SU-DHL-6 (cell line): ENCODE measurements around the gene TRRAP.

Source experiments
- H2AFZ ChIP-seq: fragments of 200-600 bp; sonication (generic); 2 replicates; pipeline ENCODE4 v1.6.1; 2014; ENCODE audit warnings: low read depth, mild to moderate bottlenecking, moderate library complexity, mixed read lengths, antibody characterized with exemption, low read length; ENCODE audit not compliant: severe bottlenecking
- H3F3A ChIP-seq: fragments of 200-600 bp; shearing (Covaris generic); 2 replicates; pipeline ENCODE4 v1.6.0; 2016; ENCODE audit warnings: antibody characterized with exemption, mild to moderate bottlenecking; ENCODE audit not compliant: insufficient read depth
- H3K27ac ChIP-seq: fragments of 200-600 bp; sonication (generic); 2 replicates; pipeline ENCODE4 v1.5.1; 2016; ENCODE audit warnings: low read depth, mild to moderate bottlenecking, low read length, moderate library complexity, mixed read lengths
- H3K27me3 ChIP-seq: fragments of 200-600 bp; sonication (generic), shearing (Covaris generic); 2 replicates; pipeline ENCODE4 v1.6.0; 2014; ENCODE audit warnings: mild to moderate bottlenecking, low read length
- H3K36me3 ChIP-seq: fragments of 200-600 bp; sonication (generic); 2 replicates; pipeline ENCODE4 v1.6.1; 2014; ENCODE audit warnings: mild to moderate bottlenecking, low read length, mixed read lengths
- H3K4me2 ChIP-seq: fragments of 300-600, 200-600 bp; shearing (Covaris generic), sonication (generic); 2 replicates; pipeline ENCODE4 v1.6.0; 2014; ENCODE audit warnings: low read length, low read depth, mild to moderate bottlenecking; ENCODE audit not compliant: poor library complexity, severe bottlenecking
- H3K4me3 ChIP-seq: fragments of 200-600 bp; sonication (generic); 2 replicates; pipeline ENCODE4 v1.5.1; 2014; ENCODE audit warnings: antibody characterized with exemption, low read length, mild to moderate bottlenecking, mixed read lengths; ENCODE audit not compliant: insufficient read depth, poor library complexity, severe bottlenecking
- H3K79me2 ChIP-seq: fragments of 200-600 bp; sonication (generic); 2 replicates; pipeline ENCODE4 v1.6.1; 2014; ENCODE audit warnings: mild to moderate bottlenecking, low read length, moderate library complexity; ENCODE audit not compliant: insufficient read depth
- H3K9ac ChIP-seq: fragments of 200-600 bp; sonication (generic); 2 replicates; pipeline ENCODE4 v1.7.0; 2014; ENCODE audit warnings: mild to moderate bottlenecking, low read length
- H3K9me2 ChIP-seq: fragments of 200-600 bp; sonication (generic); replicated peaks from 2 replicates; pipeline ENCODE4 v1.6.1; 2014; ENCODE audit warnings: low read length; ENCODE audit not compliant: insufficient read depth
- H3K9me3 ChIP-seq: fragments of 200-600 bp; sonication (generic); 2 replicates; pipeline ENCODE4 v1.6.1; 2014; ENCODE audit warnings: low read length, mixed read lengths; ENCODE audit not compliant: insufficient read depth
- H4K20me1 ChIP-seq: fragments of 200-600 bp; sonication (generic); 2 replicates; pipeline ENCODE4 v1.6.1; 2014; ENCODE audit warnings: low read depth, mild to moderate bottlenecking, antibody characterized with exemption, low read length, moderate library complexity, mixed read lengths
- EZH2phosphoT487 ChIP-seq: fragments of 200-600 bp; sonication (generic), shearing (Covaris generic); conservative IDR thresholded peaks from 2 replicates; pipeline ENCODE4 v1.6.1; 2018; ENCODE audit warnings: mild to moderate bottlenecking, antibody characterized with exemption, low read length, moderate library complexity, mixed read lengths
- TF ChIP-seq, protein P1 (sequence below): fragments of 200-600 bp; sonication (generic); IDR thresholded peaks from one replicate; pipeline ENCODE4 v1.5.1; 2017; ENCODE audit warnings: antibody characterized with exemption, mild to moderate bottlenecking, low read length, moderate library complexity; ENCODE audit not compliant: insufficient read depth, poor library complexity, severe bottlenecking

Gene TRRAP

DNA sequence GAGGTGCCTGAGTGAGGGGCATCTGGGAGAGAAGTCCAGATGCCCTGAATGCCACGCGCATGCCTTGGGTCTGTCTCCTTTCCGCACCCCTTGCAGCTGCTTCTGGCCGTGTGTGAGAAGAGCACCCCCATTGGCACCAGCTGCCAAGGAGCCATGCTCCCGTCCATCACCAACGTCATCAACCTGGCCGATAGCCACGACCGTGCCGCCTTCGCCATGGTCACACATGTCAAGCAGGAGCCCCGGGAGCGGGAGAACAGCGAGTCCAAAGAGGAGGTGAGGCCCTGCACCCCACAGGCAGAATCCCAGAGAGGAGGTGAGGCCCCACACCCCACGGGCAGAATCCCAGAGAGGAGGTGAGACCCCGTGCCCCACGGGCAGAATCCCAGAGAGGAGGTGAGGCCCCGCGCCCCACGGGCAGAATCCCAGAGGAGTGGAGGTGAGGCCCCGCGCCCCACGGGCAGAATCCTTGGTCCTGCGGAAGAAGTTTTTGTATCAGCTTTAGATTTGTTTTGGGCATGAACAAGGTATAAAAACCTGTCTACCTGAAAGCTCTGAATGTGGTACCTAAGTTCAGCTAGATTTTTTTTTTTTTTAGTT, 91.8 kb downstream of the TRRAP start:
- no peaks in the 10 kb centered on the region for H3K9me3 ChIP-seq
- H3K27ac ChIP-seq, result no peak overlapping the region
- H3K9me2 ChIP-seq, result no peaks in the 10 kb centered on the region
- peaks cover 27% of the 10 kb centered on the region for H3K36me3 ChIP-seq
- H3K9ac ChIP-seq, result no peak overlapping the region
- no peaks in the 10 kb centered on the region for H3K27me3 ChIP-seq
- H2AFZ ChIP-seq, result no peak overlapping the region
- H3F3A ChIP-seq, result no peaks in the 10 kb centered on the region
- H4K20me1 ChIP-seq, result no peaks in the 10 kb centered on the region
- TF ChIP-seq, protein P1, sequence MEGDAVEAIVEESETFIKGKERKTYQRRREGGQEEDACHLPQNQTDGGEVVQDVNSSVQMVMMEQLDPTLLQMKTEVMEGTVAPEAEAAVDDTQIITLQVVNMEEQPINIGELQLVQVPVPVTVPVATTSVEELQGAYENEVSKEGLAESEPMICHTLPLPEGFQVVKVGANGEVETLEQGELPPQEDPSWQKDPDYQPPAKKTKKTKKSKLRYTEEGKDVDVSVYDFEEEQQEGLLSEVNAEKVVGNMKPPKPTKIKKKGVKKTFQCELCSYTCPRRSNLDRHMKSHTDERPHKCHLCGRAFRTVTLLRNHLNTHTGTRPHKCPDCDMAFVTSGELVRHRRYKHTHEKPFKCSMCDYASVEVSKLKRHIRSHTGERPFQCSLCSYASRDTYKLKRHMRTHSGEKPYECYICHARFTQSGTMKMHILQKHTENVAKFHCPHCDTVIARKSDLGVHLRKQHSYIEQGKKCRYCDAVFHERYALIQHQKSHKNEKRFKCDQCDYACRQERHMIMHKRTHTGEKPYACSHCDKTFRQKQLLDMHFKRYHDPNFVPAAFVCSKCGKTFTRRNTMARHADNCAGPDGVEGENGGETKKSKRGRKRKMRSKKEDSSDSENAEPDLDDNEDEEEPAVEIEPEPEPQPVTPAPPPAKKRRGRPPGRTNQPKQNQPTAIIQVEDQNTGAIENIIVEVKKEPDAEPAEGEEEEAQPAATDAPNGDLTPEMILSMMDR, result no peak
- no peak for TF ChIP-seq EZH2phosphoT487
- no peak overlapping the region for H3K4me2 ChIP-seq
- H3K79me2 ChIP-seq, result no peaks in the 10 kb centered on the region
- no peak overlapping the region for H3K4me3 ChIP-seq

DNA sequence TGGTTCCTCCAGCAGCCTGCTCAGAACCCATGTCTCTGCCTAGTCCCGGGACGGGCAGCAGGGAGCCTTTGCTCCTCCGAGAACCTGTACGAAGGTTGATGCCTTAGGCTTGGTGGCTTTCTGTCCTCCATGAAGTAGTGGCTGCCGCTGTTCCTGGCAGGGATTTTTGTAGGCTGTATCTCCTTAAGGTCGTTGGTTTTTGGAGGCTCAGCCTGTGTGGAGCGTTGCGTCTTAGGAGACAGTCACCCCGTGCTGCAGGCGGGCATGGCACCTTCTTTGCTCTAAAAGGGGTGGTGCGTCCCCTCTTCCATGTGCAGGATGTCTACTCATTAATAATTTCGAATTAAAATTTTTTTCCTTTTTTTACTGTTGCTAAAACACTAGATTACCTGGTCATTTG, 92.5 kb downstream of the TRRAP start:
- no peak for TF ChIP-seq EZH2phosphoT487
- TF ChIP-seq, protein P1, result no peak
- H3K9me3 ChIP-seq, result no peaks in the 10 kb centered on the region
- H3K9ac ChIP-seq, result no peak overlapping the region
- no peaks in the 10 kb centered on the region for H3K27me3 ChIP-seq
- peaks cover 27% of the 10 kb centered on the region for H3K36me3 ChIP-seq
- no peaks in the 10 kb centered on the region for H3K79me2 ChIP-seq
- no peaks in the 10 kb centered on the region for H4K20me1 ChIP-seq
- no peaks in the 10 kb centered on the region for H3K9me2 ChIP-seq
- no peak overlapping the region for H3K27ac ChIP-seq
- H3K4me2 ChIP-seq, result no peak overlapping the region
- H3K4me3 ChIP-seq, result no peak overlapping the region
- no peak overlapping the region for H2AFZ ChIP-seq
- H3F3A ChIP-seq, result no peaks in the 10 kb centered on the region

DNA sequence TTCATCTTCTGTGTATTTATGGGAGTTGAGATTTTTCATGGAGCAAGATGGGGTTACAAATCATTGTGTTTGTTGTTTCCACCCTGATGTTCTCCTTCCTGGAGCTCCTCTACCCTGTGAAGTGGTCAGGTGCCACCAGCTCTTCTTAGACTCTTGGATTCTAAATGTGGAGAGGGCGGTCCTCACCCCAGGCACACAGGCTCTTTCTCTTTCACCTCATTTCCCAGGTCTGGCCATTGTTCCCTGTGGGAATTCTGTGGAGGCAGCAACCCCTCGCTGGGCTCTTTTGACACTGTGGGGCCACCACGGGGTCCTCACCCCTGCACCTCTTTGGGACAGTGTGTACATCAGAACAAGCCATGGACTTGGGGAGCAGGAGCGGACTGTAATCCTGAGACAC, 95.9 kb downstream of the TRRAP start:
- Histone ChIP-seq H3K9me2 (no peaks in the 10 kb centered on the region), H3K36me3 (peaks cover 27% of the 10 kb centered on the region), H3K79me2 (no peaks in the 10 kb centered on the region), H3K4me2 (no peak overlapping the region), H3K9ac (no peak overlapping the region), H4K20me1 (no peaks in the 10 kb centered on the region), H3K27me3 (no peaks in the 10 kb centered on the region), H3K9me3 (no peaks in the 10 kb centered on the region), H3K4me3 (no peak overlapping the region), H2AFZ (no peak overlapping the region), H3K27ac (no peak overlapping the region), H3F3A (no peaks in the 10 kb centered on the region)
- TF ChIP-seq, protein P1, result no peak
- no peak for TF ChIP-seq EZH2phosphoT487
